H1 (cell line): ENCODE measurements around the gene PDZD2. TPM values are rescaled to one million over a fixed set of nuclear protein-coding genes. Genes with fewer than 3 reads are reported as not detected.

Experiments
- CTCF ChIA-PET: fragments of 300-600 bp; sonication (Branson Sonifier 250); formaldehyde crosslinking; loops from one replicate; lab custom pipeline; 2021; ENCODE audit not compliant: partially characterized antibody; lab: Charles Lee
- POLR2A ChIA-PET: fragments of 300-600 bp; sonication (Branson Sonifier 250); formaldehyde crosslinking; loops from one replicate; lab custom pipeline; 2021; ENCODE audit warnings: inconsistent platforms; ENCODE audit not compliant: partially characterized antibody; lab: Charles Lee
- DNase-seq, 2 experiments: peaks; one replicate each; pipeline versions ENCODE4 v3.0.0 to v3.0.0-alpha.2; 2010 to 2022; ENCODE audit warnings: low spot score in 2 of 2, low read depth in 1 of 2, mixed read lengths in 1 of 2
- FAIRE-seq: peaks from 2 replicates; lab custom pipeline; 2011; peaks lifted over from hg19 to GRCh38; lab: Jason Lieb, UNC
- H2AFZ ChIP-seq: 2 replicates; pipeline ENCODE4 v1.8.1; 2012; ENCODE audit warnings: low read length, inconsistent platforms
- H2AK5ac ChIP-seq: 2 replicates; pipeline ENCODE4 v1.6.1; 2013; ENCODE audit warnings: low read depth, low read length
- H2BK120ac ChIP-seq: replicated peaks from 2 replicates; pipeline ENCODE3; 2013; ENCODE audit warnings: low read depth, low read length, inconsistent platforms
- H2BK12ac ChIP-seq: 2 replicates; pipeline ENCODE4 v1.6.1; 2013; ENCODE audit warnings: low read depth, low read length
- H2BK15ac ChIP-seq: 2 replicates; pipeline ENCODE4 v1.6.1; 2013; ENCODE audit warnings: low read length
- H2BK20ac ChIP-seq: 2 replicates; pipeline ENCODE4 v1.6.1; 2013; ENCODE audit warnings: low read length
- H2BK5ac ChIP-seq: 2 replicates; pipeline ENCODE4 v1.6.1; 2013; ENCODE audit warnings: low read depth, low read length
- H3K14ac ChIP-seq: 2 replicates; pipeline ENCODE4 v1.6.1; 2013; ENCODE audit warnings: inconsistent platforms; ENCODE audit not compliant: insufficient read length
- H3K18ac ChIP-seq: 2 replicates; pipeline ENCODE4 v1.6.1; 2013; ENCODE audit warnings: low read length; ENCODE audit errors: extremely low read depth
- H3K23ac ChIP-seq: 2 replicates; pipeline ENCODE4 v1.6.1; 2013; ENCODE audit warnings: inconsistent platforms; ENCODE audit not compliant: insufficient read length
- H3K23me2 ChIP-seq: 2 replicates; pipeline ENCODE4 v1.6.1; 2013; ENCODE audit warnings: low read depth, low read length
- H3K27ac ChIP-seq: 2 replicates; pipeline ENCODE4 v1.6.1; 2011; ENCODE audit warnings: low read depth, low read length, inconsistent platforms
- H3K27me3 ChIP-seq, 4 experiments: replicated peaks in 1 of 4; 1 replicate in 1 of 4; 2 replicates in 3 of 4; pipeline versions ENCODE4 v1.6.1 to v1.8.1; 2011 to 2013; ENCODE audit warnings: low read length in 3 of 4, mild to moderate bottlenecking in 3 of 4, inconsistent platforms in 2 of 4, mixed read lengths in 2 of 4, moderate library complexity in 1 of 4; ENCODE audit not compliant: control insufficient read depth in 3 of 4, insufficient read depth in 3 of 4; ENCODE audit errors: extremely low read depth in 1 of 4
- H3K36me3 ChIP-seq, 4 experiments: 2 replicates each; pipeline versions ENCODE4 v1.6.1 to v1.8.1; 2011 to 2013; ENCODE audit warnings: mild to moderate bottlenecking in 4 of 4, low read length in 3 of 4, moderate library complexity in 2 of 4, control low read depth in 1 of 4, inconsistent platforms in 1 of 4; ENCODE audit not compliant: insufficient read depth in 4 of 4, control insufficient read depth in 2 of 4
- H3K4ac ChIP-seq: replicated peaks from 2 replicates; pipeline ENCODE3; 2013; ENCODE audit warnings: low read length, low read depth, mixed read lengths, inconsistent platforms; ENCODE audit not compliant: insufficient read length
- H3K4me1 ChIP-seq, 4 experiments: replicated peaks in 1 of 4; 1 replicate in 1 of 4; 2 replicates in 3 of 4; pipeline versions ENCODE4 v1.6.1 to v1.8.1; 2011 to 2013; ENCODE audit warnings: low read length in 3 of 4, inconsistent platforms in 2 of 4, mixed read lengths in 1 of 4; ENCODE audit not compliant: insufficient read depth in 4 of 4, control insufficient read depth in 3 of 4
- H3K4me2 ChIP-seq, 2 experiments: 2 replicates each; pipeline versions ENCODE4 v1.6.1 to v1.8.1; 2011 to 2013; ENCODE audit warnings: low read depth in 2 of 2, low read length in 2 of 2, control low read depth in 1 of 2, inconsistent platforms in 1 of 2, mild to moderate bottlenecking in 1 of 2; ENCODE audit not compliant: insufficient read depth in 1 of 2
- H3K4me3 ChIP-seq, 4 experiments: fragments of 200-600, 300-600 bp in 1 of 4; sonication (generic), shearing (Covaris generic), sonication (Bioruptor Twin) in 1 of 4; 2 replicates each; pipeline versions ENCODE4 v1.5.1 to v1.8.1; 2011 to 2016; ENCODE audit warnings: low read length in 4 of 4, low read depth in 3 of 4, control low read depth in 2 of 4, inconsistent platforms in 2 of 4, mild to moderate bottlenecking in 2 of 4, mixed read lengths in 1 of 4, moderate library complexity in 1 of 4; ENCODE audit not compliant: insufficient read depth in 2 of 4; ENCODE audit errors: extremely low read depth in 1 of 4
- H3K56ac ChIP-seq: replicated peaks from 2 replicates; pipeline ENCODE3; 2013; ENCODE audit warnings: low read depth, mild to moderate bottlenecking, mixed read lengths, low read length, inconsistent platforms; ENCODE audit not compliant: insufficient read length
- H3K79me1 ChIP-seq: 2 replicates; pipeline ENCODE4 v1.6.1; 2013; ENCODE audit warnings: low read depth, low read length, control low read depth
- H3K79me2 ChIP-seq, 2 experiments: 2 replicates each; pipeline versions ENCODE4 v1.6.1 to v1.8.1; 2012 to 2013; ENCODE audit warnings: low read length in 2 of 2, mild to moderate bottlenecking in 2 of 2, inconsistent platforms in 1 of 2; ENCODE audit not compliant: insufficient read depth in 2 of 2, control insufficient read depth in 1 of 2
- H3K9ac ChIP-seq, 4 experiments: replicated peaks in 1 of 4; 1 replicate in 1 of 4; 2 replicates in 3 of 4; pipeline versions ENCODE4 v1.6.1 to v1.8.1; 2011 to 2013; ENCODE audit warnings: low read depth in 3 of 4, low read length in 3 of 4, control low read depth in 2 of 4, mild to moderate bottlenecking in 2 of 4, moderate library complexity in 2 of 4, inconsistent platforms in 1 of 4; ENCODE audit errors: extremely low read depth in 1 of 4
- H3K9me3 ChIP-seq, 2 experiments: 2 replicates each; pipeline versions ENCODE4 v1.6.1 to v1.8.1; 2012 to 2013; ENCODE audit warnings: mild to moderate bottlenecking in 2 of 2, moderate library complexity in 2 of 2, control low read depth in 1 of 2, inconsistent platforms in 1 of 2, low read depth in 1 of 2, low read length in 1 of 2, mixed read lengths in 1 of 2; ENCODE audit not compliant: insufficient read depth in 2 of 2
- H4K20me1 ChIP-seq, 2 experiments: replicated peaks in 1 of 2; 2 replicates each; pipeline versions ENCODE3 to v1.8.1; 2011 to 2013; ENCODE audit warnings: inconsistent platforms in 2 of 2, low read length in 2 of 2, mild to moderate bottlenecking in 1 of 2; ENCODE audit not compliant: insufficient read depth in 2 of 2, control insufficient read depth in 1 of 2
- H4K5ac ChIP-seq: 2 replicates; pipeline ENCODE4 v1.6.1; 2013; ENCODE audit warnings: low read length, low read depth, mixed read lengths, inconsistent platforms; ENCODE audit not compliant: insufficient read length
- H4K8ac ChIP-seq: 2 replicates; pipeline ENCODE4 v1.8.0; 2013; ENCODE audit warnings: mild to moderate bottlenecking, moderate library complexity, low read length, inconsistent platforms; ENCODE audit not compliant: insufficient read depth; ENCODE audit errors: extremely low read depth
- H4K91ac ChIP-seq: replicated peaks from 2 replicates; pipeline ENCODE3; 2013; ENCODE audit warnings: low read length, mixed read lengths, inconsistent platforms; ENCODE audit not compliant: insufficient read length
- CTBP2 ChIP-seq: IDR thresholded peaks from 2 replicates; pipeline ENCODE4 v1.7.0; 2011; ENCODE audit warnings: borderline replicate concordance, mild to moderate bottlenecking, moderate library complexity, mixed read lengths, low read length; ENCODE audit not compliant: insufficient read depth, insufficient read length
- EGR1 ChIP-seq: IDR thresholded peaks from 2 replicates; pipeline ENCODE4 v1.6.1; 2011; ENCODE audit warnings: low read depth, low read length, borderline replicate concordance
- JUND ChIP-seq: IDR thresholded peaks from 2 replicates; pipeline ENCODE4 v1.6.1; 2011; ENCODE audit warnings: mild to moderate bottlenecking, improper control_type of control experiment, low read length
- POLR2A ChIP-seq, 2 experiments: IDR thresholded peaks; 1 replicate in 1 of 2; 2 replicates in 1 of 2; pipeline ENCODE4 v1.6.1; 2011; ENCODE audit warnings: low read depth in 2 of 2, low read length in 2 of 2, mild to moderate bottlenecking in 2 of 2; ENCODE audit errors: control extremely low read depth in 1 of 2
- RXRA ChIP-seq: IDR thresholded peaks from 2 replicates; pipeline ENCODE4 v1.6.1; 2011; ENCODE audit warnings: low read depth, mild to moderate bottlenecking, low read length, moderate library complexity; ENCODE audit not compliant: insufficient read depth
- WGBS, 2 experiments: shearing (Covaris generic) in 1 of 2; methylation state at CpG; one replicate each; pipeline versions ENCODE4 v1.1.6 to v1.1.7; 2013 to 2015; ENCODE audit warnings: low lambda C conversion rate in 2 of 2, mixed read lengths in 2 of 2, inconsistent platforms in 1 of 2, low coverage in 1 of 2, missing lambda C conversion rate in 1 of 2; ENCODE audit not compliant: insufficient replicate concordance in 2 of 2, insufficient coverage in 1 of 2, insufficient read length in 1 of 2; ENCODE audit errors: extremely low coverage in 1 of 2, missing lambda C conversion rate in 1 of 2; 5-methylcytosine and 5-hydroxymethylcytosine counted together
- polyA plus RNA-seq, 7 experiments: library from polyadenylated mRNA; depleted of rRNA in 3 of 7; stranded (reverse) in 5 of 7; unstranded in 2 of 7; fragments of >200 nt in 5 of 7; fragments of 200-250 nt in 2 of 7; gene quantifications; 1 replicate in 5 of 7; 2 replicates in 1 of 7; 4 replicates in 1 of 7; pipeline versions ENCODE4 v1.2.1 to v1.2.3, GENCODE V29; 2011 to 2013; ENCODE audit warnings: missing spikeins in 2 of 7, mixed read lengths in 2 of 7
- total RNA-seq: library from RNA; stranded (reverse); fragmentation: NEBNext Ultra II Directional; extraction: Animal tissue kit (Norgen Biotek cat#: 25700); gene quantifications from 2 replicates; pipeline ENCODE4 v1.2.1, GENCODE V29; 2021

The PDZD2 gene
- total and polyA plus RNA-seq, 2 of the 8 experiments (the other 6 are each of a cell fraction or from before 2014, with no cell fraction given): 1.2 to 6.8 TPM

GRCh38 chr5:32066448-32066847 is 427.5 kb downstream of the PDZD2 start:
- no peak for FAIRE-seq
- Histone ChIP-seq H4K91ac (no peak overlapping the region), H3K23me2 (no peaks in the 10 kb centered on the region), H3K4me3 (no peak overlapping the region), H3K4ac (no peak overlapping the region), H3K9ac (no peak overlapping the region), H3K36me3 (no peaks in the 10 kb centered on the region), H3K23ac (no peak overlapping the region), H2BK20ac (no peak overlapping the region), H2BK12ac (no peak overlapping the region), H3K79me2 (no peaks in the 10 kb centered on the region), H2BK120ac (no peak overlapping the region), H2AK5ac (no peak overlapping the region), H3K9me3 (no peaks in the 10 kb centered on the region), H3K4me2 (no peak overlapping the region), H4K8ac (no peak overlapping the region), H3K79me1 (no peaks in the 10 kb centered on the region), H4K20me1 (no peaks in the 10 kb centered on the region), H2AFZ (no peak overlapping the region), H3K18ac (no peak overlapping the region), H3K27me3 (no peaks in the 10 kb centered on the region), H4K5ac (no peak overlapping the region), H2BK15ac (no peak overlapping the region), H3K27ac (no peak overlapping the region), H3K4me1 (no peaks in the 10 kb centered on the region), H3K56ac (no peak overlapping the region), H2BK5ac (no peak overlapping the region), H3K14ac (no peak overlapping the region)
- TF ChIP-seq POLR2A (IDR thresholded peaks at IDR 0.05; ENCODE audit: control extremely low read depth in 1 of 2, low read depth in 2 of 2, low read length in 2 of 2): no peak
- TF ChIP-seq EGR1: no peak
- TF ChIP-seq JUND: no peak
- no peak for TF ChIP-seq CTBP2
- TF ChIP-seq RXRA: no peak
- CTCF ChIA-PET: interaction anchor here (0.5 to 2.8 kb wide), 9 partner anchors 8 to 258 kb away, joined by 3 to 12 read pairs (median 3); no protein-coding TSS in a partner anchor
- DNase-seq: no peak
- WGBS, 2 experiments: 86% methylated on average over 5 of the region's 5 CpGs; no CpG with 5 or more reads in 1 of the 2 experiments
- POLR2A ChIA-PET: no interaction called here
